HG03039 (cell line): ENCODE data around the gene LTF.

Experiments used
- ATAC-seq: cut with Tn5 transposase; IDR thresholded peaks from one replicate; pipeline ENCODE4 v1.9.1; 2021; ENCODE audit warnings: mild to moderate bottlenecking, moderate library complexity; ENCODE audit not compliant: unreplicated experiment

Gene LTF

GRCh38 chr3:46470831-46471230 lies 6.1 kb upstream of the LTF start:
- no peak for ATAC-seq

- ATAC-seq: no peak
Observed at GRCh38 chr3:46469680-46470357, 5.1 kb upstream of the LTF start.

GRCh38 chr3:46468753-46469600 lies 4.3 kb upstream of the LTF start:
- no peak for ATAC-seq

- ATAC-seq: no peak
Observed at GRCh38 chr3:46467562-46467961, 2.9 kb upstream of the LTF start.

GRCh38 chr3:46466871-46467403 lies 2.2 kb upstream of the LTF start:
- no peak for ATAC-seq

GRCh38 chr3:46466273-46466672 lies 1.6 kb upstream of the LTF start:
- ATAC-seq: no peak

GRCh38 chr3:46465196-46465520 lies 453 bp upstream of the LTF start:
- ATAC-seq: no peak

- ATAC-seq: no peak
Observed at GRCh38 chr3:46463868-46464241, 850 bp downstream of the LTF start.

- no peak for ATAC-seq
Observed at GRCh38 chr3:46463120-46463867, 1.4 kb downstream of the LTF start.

GRCh38 chr3:46462511-46462910 lies 2.2 kb downstream of the LTF start:
- ATAC-seq: no peak

- ATAC-seq: no peak
Observed at GRCh38 chr3:46462111-46462510, 2.6 kb downstream of the LTF start.

- no peak for ATAC-seq
Observed at GRCh38 chr3:46460051-46460450, 4.7 kb downstream of the LTF start.

- ATAC-seq: no peak
Observed at GRCh38 chr3:46456118-46456517, 8.6 kb downstream of the LTF start.

GRCh38 chr3:46455231-46456115 lies 9.2 kb downstream of the LTF start:
- ATAC-seq: no peak

GRCh38 chr3:46454606-46455005 lies 10.1 kb downstream of the LTF start:
- ATAC-seq: no peak

- no peak for ATAC-seq
Observed at GRCh38 chr3:46454209-46454595, 10.5 kb downstream of the LTF start.

- ATAC-seq: no peak
Observed at GRCh38 chr3:46453526-46454208, 11.0 kb downstream of the LTF start.

GRCh38 chr3:46449755-46450552 lies 14.8 kb downstream of the LTF start:
- no peak for ATAC-seq

- no peak for ATAC-seq
Observed at GRCh38 chr3:46448721-46449120, 16.0 kb downstream of the LTF start.
